ENCODE results near the gene NAA60.

DNA sequence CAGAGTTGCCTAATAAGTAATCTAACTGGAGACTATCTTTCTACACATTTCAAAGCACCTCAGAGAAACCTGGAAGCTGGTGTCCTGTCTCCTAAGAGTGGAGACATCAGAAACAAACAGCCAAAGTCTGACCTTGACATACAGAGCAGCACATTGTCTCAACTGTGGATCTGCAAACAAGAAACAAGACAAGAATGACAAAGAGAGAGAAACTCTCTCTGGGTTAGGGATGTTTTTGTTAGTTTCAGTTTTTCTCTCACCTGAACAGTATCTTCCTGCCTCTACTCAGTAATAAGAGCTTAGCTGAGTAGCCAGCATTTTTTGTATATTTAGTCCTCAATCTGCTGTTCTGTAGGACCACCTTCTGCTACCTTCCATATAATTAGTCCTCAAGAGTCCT, 9.1 kb upstream of the NAA60 start:
- TF ChIP-seq CTCF (IDR thresholded peaks at IDR 0.05): no peak
- no peak for TF ChIP-seq POLR2A (IDR thresholded peaks at IDR 0.05)
- TF ChIP-seq POLR2AphosphoS5 (IDR thresholded peaks at IDR 0.05): no peak
- no peak for TF ChIP-seq EP300 (IDR thresholded peaks at IDR 0.05)

All from stomach (tissue), 4 donors.